Upper lobe of left lung (tissue), 6 donors: ENCODE results near the gene S100A10. TPM values are rescaled to one million over a fixed set of nuclear protein-coding genes. Genes with fewer than 3 reads are reported as not detected.
A peak's percentile ranks its signal among the peaks of the same experiment; 100 is the strongest.

Experiments
- ATAC-seq, 2 donors: fragments of 200-7000 bp; cut with Tn5 transposase; one replicate each; pipeline ENCODE4 v1.9.1; 2022; ENCODE audit warnings: mild to moderate bottlenecking in 2 of 2, moderate library complexity in 2 of 2; ENCODE audit not compliant: low FRiP score in 2 of 2
- DNase-seq, 2 donors: peaks; one replicate each; pipeline ENCODE4 v3.0.0-alpha.2; 2019 to 2020
- H3K27ac ChIP-seq, 4 donors: fragments of 200-600 bp; sonication (generic); one replicate each; pipeline ENCODE4 v1.5.1; 2016 to 2019
- H3K27me3 ChIP-seq, 4 donors: fragments of 200-600 bp; sonication (generic); one replicate each; pipeline ENCODE4 v1.5.1; 2017 to 2019
- H3K36me3 ChIP-seq, 4 donors: fragments of 200-600 bp; sonication (generic); one replicate each; pipeline ENCODE4 v1.5.1; 2016 to 2019
- H3K4me1 ChIP-seq, 4 donors: fragments of 200-600 bp; sonication (generic); one replicate each; pipeline ENCODE4 v1.5.1; 2018 to 2019
- H3K4me3 ChIP-seq, 4 donors: fragments of 200-600 bp; sonication (generic); one replicate each; pipeline ENCODE4 v1.5.1; 2017 to 2019; ENCODE audit warnings: mild to moderate bottlenecking in 2 of 4, moderate library complexity in 1 of 4
- H3K9me3 ChIP-seq, 4 donors: fragments of 200-600 bp; sonication (generic); one replicate each; pipeline ENCODE4 v1.5.1; 2018 to 2019
- CTCF ChIP-seq, 6 experiments: fragments of 450-650 bp in 4 of 6; fragments of 200-600 bp in 2 of 6; sonication (generic) in 2 of 6; IDR thresholded peaks; one replicate each; pipeline ENCODE4 v1.5.1; 2016 to 2019; ENCODE audit warnings: antibody characterized with exemption in 6 of 6
- EP300 ChIP-seq, 4 donors: sonication (generic); formaldehyde crosslinking; IDR thresholded peaks; one replicate each; pipeline ENCODE4 v1.5.1; 2017; ENCODE audit warnings: antibody characterized with exemption in 4 of 4, control low read depth in 2 of 4
- POLR2A ChIP-seq, 4 donors: fragments of 450-650 bp; IDR thresholded peaks; one replicate each; pipeline ENCODE4 v1.5.1; 2016 to 2017; ENCODE audit warnings: antibody characterized with exemption in 4 of 4, mild to moderate bottlenecking in 2 of 4
- POLR2AphosphoS5 ChIP-seq, 2 donors: sonication (generic); formaldehyde crosslinking; IDR thresholded peaks; one replicate each; pipeline ENCODE4 v1.5.1; 2017; ENCODE audit warnings: antibody characterized with exemption in 2 of 2
- WGBS, 2 donors: methylation state at CpG; one replicate each; pipeline ENCODE4 v1.1.5; 2017 to 2018; 5-methylcytosine and 5-hydroxymethylcytosine counted together
- total RNA-seq, 6 donors: library from RNA; depleted of rRNA in 4 of 6; stranded (reverse); fragments of >200 nt in 4 of 6; gene quantifications; one replicate each; pipeline versions ENCODE4 v1.1.0 to v1.2.1, GENCODE V29; 2016 to 2021
- donor health status: DM: no; HTN: no; CAD: no; lungs with moderate emphysema.
- donor health status: DM: no; HTN: yes; CAD: no; lungs with severe emphysema.

The S100A10 gene
- total RNA-seq, 6 donors from 2014 or later: 79.6 to 785 (median 432) TPM

GRCh38 chr1:151968058-151968457, 25.6 kb downstream of the S100A10 start:
- TF ChIP-seq POLR2A (IDR thresholded peaks at IDR 0.05) (no peak), CTCF (IDR thresholded peaks at IDR 0.05) (peak; percentile 54 to 80 (median 68)), POLR2AphosphoS5 (IDR thresholded peaks at IDR 0.05) (no peak), EP300 (IDR thresholded peaks at IDR 0.05) (no peak)
- H3K9me3 ChIP-seq: no peaks in the 10 kb centered on the region
- H3K27ac ChIP-seq: no peak overlapping the region
- 0 to 44% methylated on average over 1 to 3 of the region's 4 CpGs for WGBS, 2 donors
- H3K36me3 ChIP-seq: no peaks in the 10 kb centered on the region
- DNase-seq (peak in 1 of 2 donors; percentile 50), ATAC-seq (peak; percentile 70 to 78)
- no peak overlapping the region for H3K4me3 ChIP-seq
- H3K4me1 ChIP-seq: peaks cover 21 to 39% (median 30%) of the 10 kb centered on the region in 4 donors
- H3K27me3 ChIP-seq: no peaks in the 10 kb centered on the region

GRCh38 chr1:151967091-151967490, 26.6 kb downstream of the S100A10 start:
- Histone ChIP-seq H3K4me1 (peaks cover 13 to 37% (median 24%) of the 10 kb centered on the region in 4 donors), H3K9me3 (no peaks in the 10 kb centered on the region), H3K4me3 (no peak overlapping the region), H3K27me3 (no peaks in the 10 kb centered on the region), H3K36me3 (no peaks in the 10 kb centered on the region), H3K27ac (no peak overlapping the region)
- no peak for ATAC-seq
- no peak for TF ChIP-seq POLR2AphosphoS5 (IDR thresholded peaks at IDR 0.05)
- TF ChIP-seq EP300 (IDR thresholded peaks at IDR 0.05): no peak
- no peak for TF ChIP-seq POLR2A (IDR thresholded peaks at IDR 0.05)
- TF ChIP-seq CTCF (IDR thresholded peaks at IDR 0.05): no peak
- WGBS, 2 donors: 67 to 77% methylated on average over 1 of the region's 1 CpG
- no peak for DNase-seq

GRCh38 chr1:151966061-151966460, 27.6 kb downstream of the S100A10 start:
- DNase-seq (no peak), ATAC-seq (no peak)
- Histone ChIP-seq H3K4me3 (no peak overlapping the region), H3K4me1 (peaks cover 22 to 41% (median 26%) of the 10 kb centered on the region in 4 donors), H3K27ac (no peak overlapping the region), H3K36me3 (no peaks in the 10 kb centered on the region), H3K27me3 (no peaks in the 10 kb centered on the region), H3K9me3 (no peaks in the 10 kb centered on the region)
- TF ChIP-seq POLR2A (IDR thresholded peaks at IDR 0.05): no peak
- TF ChIP-seq CTCF (IDR thresholded peaks at IDR 0.05): no peak
- no peak for TF ChIP-seq POLR2AphosphoS5 (IDR thresholded peaks at IDR 0.05)
- no peak for TF ChIP-seq EP300 (IDR thresholded peaks at IDR 0.05)

- H3K27me3 ChIP-seq: no peaks in the 10 kb centered on the region
- no peak for TF ChIP-seq POLR2A (IDR thresholded peaks at IDR 0.05)
- TF ChIP-seq EP300 (IDR thresholded peaks at IDR 0.05): no peak
- H3K9me3 ChIP-seq: no peaks in the 10 kb centered on the region
- H3K27ac ChIP-seq: no peak overlapping the region
- H3K36me3 ChIP-seq: no peaks in the 10 kb centered on the region
- ATAC-seq: peak in 1 of 2 donors; percentile 46
- WGBS, 2 donors: 48 to 77% methylated on average over 2 of the region's 2 CpGs
- no peak for DNase-seq
- no peak overlapping the region for H3K4me3 ChIP-seq
- H3K4me1 ChIP-seq: peaks cover 28 to 42% (median 34%) of the 10 kb centered on the region in 4 donors
Observed at GRCh38 chr1:151964510-151964909, 29.1 kb downstream of the S100A10 start.

GRCh38 chr1:151963288-151963687, 30.4 kb downstream of the S100A10 start:
- H3K27me3 ChIP-seq: no peaks in the 10 kb centered on the region
- H3K4me3 ChIP-seq: no peak overlapping the region
- ATAC-seq: no peak
- H3K4me1 ChIP-seq: peaks cover 16 to 32% (median 26%) of the 10 kb centered on the region in 4 donors
- 51 to 70% methylated on average over 2 of the region's 2 CpGs for WGBS, 2 donors
- peak overlapping the region in 1 of 4 donors; percentile 39 for H3K27ac ChIP-seq
- no peaks in the 10 kb centered on the region for H3K36me3 ChIP-seq
- no peaks in the 10 kb centered on the region for H3K9me3 ChIP-seq
- DNase-seq: no peak
- TF ChIP-seq POLR2A (IDR thresholded peaks at IDR 0.05) (no peak), CTCF (IDR thresholded peaks at IDR 0.05) (no peak), POLR2AphosphoS5 (IDR thresholded peaks at IDR 0.05) (no peak), EP300 (IDR thresholded peaks at IDR 0.05) (no peak)
